DND-41 (cell line): ENCODE measurements around the gene MYL6B.
A peak's percentile ranks its signal among the peaks of the same experiment; 100 is the strongest.

ENCODE experiments used
- ATAC-seq: fragments of 200-7000 bp; cut with Tn5 transposase; 3 replicates; pipeline ENCODE4 v1.9.1; 2021; ENCODE audit warnings: low read depth; ENCODE audit not compliant: insufficient read depth
- DNase-seq: peaks from one replicate; pipeline ENCODE4 v3.0.0-alpha.2; 2020
- H2AFZ ChIP-seq: 2 replicates; pipeline ENCODE4 v1.6.0; 2012; ENCODE audit warnings: low read depth, low read length
- H3K27ac ChIP-seq: 2 replicates; pipeline ENCODE4 v1.5.1; 2012; ENCODE audit warnings: low read length, inconsistent platforms
- H3K27me3 ChIP-seq: fragments of 200-600 bp; sonication (generic); 2 replicates; pipeline ENCODE4 v1.6.0; 2012; ENCODE audit warnings: low read length, mild to moderate bottlenecking, inconsistent platforms; ENCODE audit not compliant: insufficient read depth, poor library complexity
- H3K36me3 ChIP-seq: 2 replicates; pipeline ENCODE4 v1.5.1; 2012; ENCODE audit warnings: low read length, inconsistent platforms; ENCODE audit not compliant: insufficient read depth
- H3K4me1 ChIP-seq: 2 replicates; pipeline ENCODE4 v1.5.1; 2012; ENCODE audit warnings: mild to moderate bottlenecking, low read length; ENCODE audit not compliant: insufficient read depth
- H3K4me2 ChIP-seq: 2 replicates; pipeline ENCODE4 v1.6.0; 2012; ENCODE audit warnings: mild to moderate bottlenecking, moderate library complexity, low read length, inconsistent platforms; ENCODE audit not compliant: insufficient read depth
- H3K4me3 ChIP-seq, 2 experiments: fragments of 200-600 bp in 1 of 2; shearing (Covaris generic) in 1 of 2; 2 replicates each; pipeline ENCODE4 v1.5.1; 2012 to 2016; ENCODE audit warnings: inconsistent platforms in 2 of 2, low read length in 2 of 2, mild to moderate bottlenecking in 2 of 2, low read depth in 1 of 2, moderate library complexity in 1 of 2
- H3K79me2 ChIP-seq: 2 replicates; pipeline ENCODE4 v1.6.0; 2012; ENCODE audit warnings: low read length, inconsistent platforms; ENCODE audit not compliant: insufficient read depth
- H3K9ac ChIP-seq: 2 replicates; pipeline ENCODE4 v1.6.0; 2012; ENCODE audit warnings: low read depth, mild to moderate bottlenecking, inconsistent platforms, low read length, moderate library complexity
- H3K9me3 ChIP-seq: 2 replicates; pipeline ENCODE4 v1.5.1; 2012; ENCODE audit warnings: low read length, moderate library complexity, mild to moderate bottlenecking, inconsistent platforms; ENCODE audit not compliant: insufficient read depth, severe bottlenecking
- H4K20me1 ChIP-seq: 2 replicates; pipeline ENCODE4 v1.6.0; 2012; ENCODE audit warnings: low read length; ENCODE audit not compliant: insufficient read depth
- EZH2 ChIP-seq: IDR thresholded peaks from 3 replicates; pipeline ENCODE4 v1.6.1; 2012; ENCODE audit warnings: borderline replicate concordance, low read depth, mild to moderate bottlenecking, moderate library complexity, low read length, inconsistent platforms; ENCODE audit not compliant: severe bottlenecking
- TF ChIP-seq, protein P1 (sequence below): IDR thresholded peaks from 2 replicates; pipeline ENCODE4 v1.5.1; 2012; ENCODE audit warnings: borderline replicate concordance, low read length, moderate library complexity, mild to moderate bottlenecking; ENCODE audit not compliant: poor library complexity, severe bottlenecking; ENCODE audit errors: extremely low read depth

Gene MYL6B

DNA sequence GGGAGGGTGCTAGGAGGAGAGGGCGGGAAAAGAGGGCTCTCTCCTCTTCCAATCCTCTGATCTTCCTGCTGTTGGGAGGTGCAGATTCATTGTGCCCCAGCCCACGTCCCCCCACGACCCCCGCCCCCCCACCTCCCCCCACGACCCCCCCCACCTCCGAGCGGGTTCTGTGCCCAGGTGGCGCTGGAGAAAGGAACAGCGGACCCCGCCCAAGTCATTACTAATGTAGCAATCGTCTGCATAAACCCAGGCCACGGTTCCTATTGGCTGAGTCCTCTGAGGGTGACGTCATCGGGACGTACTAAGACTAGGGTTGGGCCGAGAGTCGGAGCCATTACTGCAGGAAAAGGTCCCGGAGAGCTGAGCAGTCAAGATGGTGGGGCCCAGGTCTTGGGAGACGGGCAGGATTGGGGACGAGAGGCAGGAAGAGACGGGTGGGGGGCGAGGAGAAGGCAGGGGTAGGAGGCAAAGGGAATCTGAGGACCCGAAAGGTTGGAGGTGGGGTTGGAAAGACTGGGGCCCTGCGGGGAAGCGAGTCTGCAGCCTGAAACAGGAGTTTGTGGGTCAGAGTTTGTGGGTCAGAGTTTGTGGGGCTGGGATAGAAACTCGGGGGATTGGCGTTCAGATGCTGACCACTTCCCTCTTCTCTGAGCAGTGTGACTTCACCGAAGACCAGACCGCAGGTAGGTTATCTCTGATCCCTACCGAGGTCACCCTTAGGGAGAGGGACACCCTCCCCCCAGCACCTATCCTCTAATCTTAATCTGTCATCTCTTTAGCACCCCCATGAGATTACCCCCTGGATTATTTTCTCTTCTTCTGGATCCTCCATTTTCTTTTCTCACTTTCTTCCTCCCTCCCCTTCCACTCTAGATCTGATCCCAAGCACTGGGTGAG lies 5.9 kb downstream of the MYL6B start, which contains the start of gene MYL6:
TSS of gene MYL6 (plus strand) at position 331 of the 897 bp plus-strand sequence. CDS start at position 374, 43 bp downstream.
- Histone ChIP-seq H3K4me2 (peak within 1 kb of the TSS; percentile 78), H3K27me3 (no peaks in the 10 kb centered on the region), H3K4me1 (peaks cover 72% of the 10 kb centered on the region), H3K9ac (peak within 1 kb of the TSS; percentile 89), H4K20me1 (peaks cover 10% of the 10 kb centered on the region), H3K4me3 (peak within 1 kb of the TSS; percentile 67 to 69), H3K79me2 (peaks cover 71% of the 10 kb centered on the region), H3K27ac (peak within 1 kb of the TSS; percentile 89), H2AFZ (peak within 1 kb of the TSS; percentile 83), H3K36me3 (peaks cover 59% of the 10 kb centered on the region), H3K9me3 (no peaks in the 10 kb centered on the region)
- DNase-seq (peak; percentile 97), ATAC-seq (peak; percentile 87)
- TF ChIP-seq, protein P1, sequence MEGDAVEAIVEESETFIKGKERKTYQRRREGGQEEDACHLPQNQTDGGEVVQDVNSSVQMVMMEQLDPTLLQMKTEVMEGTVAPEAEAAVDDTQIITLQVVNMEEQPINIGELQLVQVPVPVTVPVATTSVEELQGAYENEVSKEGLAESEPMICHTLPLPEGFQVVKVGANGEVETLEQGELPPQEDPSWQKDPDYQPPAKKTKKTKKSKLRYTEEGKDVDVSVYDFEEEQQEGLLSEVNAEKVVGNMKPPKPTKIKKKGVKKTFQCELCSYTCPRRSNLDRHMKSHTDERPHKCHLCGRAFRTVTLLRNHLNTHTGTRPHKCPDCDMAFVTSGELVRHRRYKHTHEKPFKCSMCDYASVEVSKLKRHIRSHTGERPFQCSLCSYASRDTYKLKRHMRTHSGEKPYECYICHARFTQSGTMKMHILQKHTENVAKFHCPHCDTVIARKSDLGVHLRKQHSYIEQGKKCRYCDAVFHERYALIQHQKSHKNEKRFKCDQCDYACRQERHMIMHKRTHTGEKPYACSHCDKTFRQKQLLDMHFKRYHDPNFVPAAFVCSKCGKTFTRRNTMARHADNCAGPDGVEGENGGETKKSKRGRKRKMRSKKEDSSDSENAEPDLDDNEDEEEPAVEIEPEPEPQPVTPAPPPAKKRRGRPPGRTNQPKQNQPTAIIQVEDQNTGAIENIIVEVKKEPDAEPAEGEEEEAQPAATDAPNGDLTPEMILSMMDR, result no peak
- TF ChIP-seq EZH2, result no peak

DNA sequence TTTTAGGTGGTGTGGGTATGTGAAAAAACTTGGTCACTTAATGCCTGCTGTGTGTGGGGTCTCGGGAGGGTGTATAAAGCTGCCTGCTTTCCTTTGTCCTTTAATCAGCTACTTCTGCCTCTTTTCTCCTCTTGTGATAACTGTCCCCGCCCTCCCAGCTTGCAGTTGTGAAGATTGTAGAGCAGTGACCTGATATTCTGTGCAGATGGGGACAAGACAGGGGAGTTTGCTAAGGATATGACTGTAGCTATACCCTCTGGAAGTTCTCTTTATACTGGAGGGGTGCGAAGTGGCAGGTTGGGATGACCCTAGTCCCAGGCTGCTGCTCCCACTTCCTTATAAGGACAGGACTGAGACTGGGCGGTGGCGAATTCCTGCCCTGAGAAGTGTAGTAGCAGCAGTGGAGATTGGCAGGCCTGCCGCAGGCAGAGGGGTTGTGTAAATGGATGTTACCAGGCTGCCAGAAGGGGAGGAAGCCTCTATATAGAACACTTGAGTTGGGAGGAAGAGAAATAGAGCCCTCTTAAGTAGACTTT lies 6.6 kb downstream of the MYL6B start:
- peak overlapping the region; percentile 78 for H3K4me2 ChIP-seq
- H3K36me3 ChIP-seq, result peaks cover 66% of the 10 kb centered on the region
- H3K4me3 ChIP-seq, result peak overlapping the region; percentile 67 to 69
- H3K4me1 ChIP-seq, result peaks cover 65% of the 10 kb centered on the region
- peak overlapping the region; percentile 89 for H3K27ac ChIP-seq
- peak overlapping the region; percentile 89 for H3K9ac ChIP-seq
- H3K9me3 ChIP-seq, result no peaks in the 10 kb centered on the region
- H4K20me1 ChIP-seq, result peaks cover 13% of the 10 kb centered on the region
- TF ChIP-seq, protein P1, result no peak
- no peak for TF ChIP-seq EZH2
- peaks cover 64% of the 10 kb centered on the region for H3K79me2 ChIP-seq
- peak overlapping the region; percentile 64; the same call in 1 of the 2 replicates for H2AFZ ChIP-seq
- DNase-seq, result peak; percentile 46
- no peaks in the 10 kb centered on the region for H3K27me3 ChIP-seq
- peak; percentile 10 for ATAC-seq

DNA sequence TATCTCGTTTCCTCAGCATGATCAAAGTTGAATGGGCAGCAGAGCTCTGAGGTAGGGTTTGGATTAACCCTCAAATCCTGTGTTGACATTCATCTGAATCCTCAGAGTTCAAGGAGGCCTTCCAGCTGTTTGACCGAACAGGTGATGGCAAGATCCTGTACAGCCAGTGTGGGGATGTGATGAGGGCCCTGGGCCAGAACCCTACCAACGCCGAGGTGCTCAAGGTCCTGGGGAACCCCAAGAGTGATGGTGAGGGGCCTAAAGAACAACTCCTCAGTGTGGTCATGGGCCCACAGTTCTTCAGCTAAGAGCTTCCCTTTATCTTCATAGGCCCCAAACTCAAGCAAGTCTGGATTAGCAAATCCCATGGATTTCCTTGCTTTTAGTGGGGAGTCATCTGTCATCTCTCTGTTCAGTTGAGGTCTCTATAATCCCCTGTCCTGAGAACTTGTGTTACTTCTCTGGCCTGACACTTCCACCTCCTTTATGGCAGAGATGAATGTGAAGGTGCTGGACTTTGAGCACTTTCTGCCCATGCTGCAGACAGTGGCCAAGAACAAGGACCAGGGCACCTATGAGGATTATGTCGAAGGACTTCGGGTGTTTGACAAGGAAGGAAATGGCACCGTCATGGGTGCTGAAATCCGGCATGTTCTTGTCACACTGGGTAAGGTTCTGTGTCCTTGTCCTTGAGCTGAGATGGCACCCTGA lies 7.2 kb downstream of the MYL6B start:
- Histone ChIP-seq H3K4me3 (peak overlapping the region; percentile 67 to 69; a peak in 3 of 4 replicates), H3K4me1 (peaks cover 58% of the 10 kb centered on the region), H3K27ac (peak overlapping the region; percentile 89), H2AFZ (no peak overlapping the region), H3K36me3 (peaks cover 67% of the 10 kb centered on the region), H3K9me3 (no peaks in the 10 kb centered on the region), H3K27me3 (no peaks in the 10 kb centered on the region), H3K4me2 (peak overlapping the region; percentile 78), H3K9ac (peak overlapping the region; percentile 89), H4K20me1 (peaks cover 13% of the 10 kb centered on the region), H3K79me2 (peaks cover 60% of the 10 kb centered on the region)
- DNase-seq (no peak), ATAC-seq (no peak)
- TF ChIP-seq EZH2, result no peak
- TF ChIP-seq, protein P1, result no peak
